Left renal cortex interstitium (tissue), 4 donors: Measurements from ENCODE around the gene CCDC51. TPM values are rescaled to one million over a fixed set of nuclear protein-coding genes. Genes with fewer than 3 reads are reported as not detected.
A peak's percentile ranks its signal among the peaks of the same experiment; 100 is the strongest.
"Not testable (repeated sequence)": the region's sequence is repeated elsewhere in the genome, so short reads cannot be mapped to it uniquely, and the experiment has no call there.

Experiments used
- DNase-seq, 4 donors: peaks; one replicate each; pipeline ENCODE4 v3.0.0-alpha.2; 2013; ENCODE audit warnings: low read depth in 4 of 4, low spot score in 2 of 4, missing footprints in 1 of 4
- polyA plus RNA-seq, 4 donors: library from polyadenylated mRNA; unstranded; fragments of 120-200 nt; gene quantifications; one replicate each; pipeline ENCODE4 v1.2.1, GENCODE V29; 2013; ENCODE audit not compliant: insufficient read length in 4 of 4

The CCDC51 gene
- polyA plus RNA-seq, 4 donors = 23.8 to 30.0 (median 27.2) TPM

- DNase-seq = no peak
Measured at GRCh38 chr3:48409291-48410201, 30.4 kb downstream of the CCDC51 start.

DNA sequence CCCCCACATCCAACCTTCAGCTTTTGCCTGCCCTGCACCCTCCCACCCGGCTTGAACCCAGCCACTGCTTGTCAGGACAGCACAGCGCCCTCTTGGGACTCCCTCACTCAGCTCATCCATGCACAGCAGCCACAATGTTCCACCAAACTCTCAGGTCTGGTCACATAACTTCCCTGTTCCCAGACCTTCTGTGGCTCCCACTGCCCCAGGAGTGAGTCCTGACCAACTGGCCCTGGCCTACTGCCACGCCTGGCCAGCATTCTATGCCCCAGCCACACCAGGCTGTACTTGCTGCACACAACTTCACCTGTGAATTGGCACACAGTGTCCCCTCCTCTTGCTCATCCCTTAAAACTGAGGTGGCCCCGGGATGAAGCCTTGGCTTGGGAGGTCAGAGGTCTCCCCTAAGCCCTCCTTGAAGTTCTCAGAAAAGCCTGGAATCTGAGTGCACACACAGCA lies 31.1 kb downstream of the CCDC51 start:
- DNase-seq = no peak

DNA sequence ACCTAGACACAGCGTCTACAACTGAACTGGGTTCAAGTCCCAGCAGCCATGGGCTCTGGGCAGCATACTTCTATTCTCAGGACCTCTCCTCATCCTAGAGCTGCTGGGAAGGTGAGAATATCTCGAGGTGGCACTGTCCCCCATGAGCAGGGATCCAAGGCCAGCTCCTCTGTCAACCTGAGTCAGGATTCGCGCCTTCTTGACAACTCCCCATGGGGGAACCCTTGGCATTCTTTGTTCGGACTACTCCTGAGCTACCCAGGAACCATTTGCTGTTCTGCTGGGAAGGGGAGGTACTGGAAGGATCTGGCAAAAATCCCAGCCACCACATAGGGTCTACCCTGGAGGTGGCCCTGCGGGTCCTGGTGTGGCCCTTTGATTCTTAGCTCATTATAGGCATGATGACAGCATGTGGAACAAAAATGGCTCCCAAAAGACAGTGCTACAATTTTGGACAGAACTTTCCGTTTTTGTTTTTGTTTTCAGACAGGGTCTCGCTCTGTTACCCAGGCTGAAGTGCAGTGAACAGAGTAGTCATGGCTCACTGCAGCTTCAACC lies 32.3 kb downstream of the CCDC51 start:
- no peak for DNase-seq

GRCh38 chr3:48406443-48407431 lies 33.2 kb downstream of the CCDC51 start:
- DNase-seq = no peak

DNA sequence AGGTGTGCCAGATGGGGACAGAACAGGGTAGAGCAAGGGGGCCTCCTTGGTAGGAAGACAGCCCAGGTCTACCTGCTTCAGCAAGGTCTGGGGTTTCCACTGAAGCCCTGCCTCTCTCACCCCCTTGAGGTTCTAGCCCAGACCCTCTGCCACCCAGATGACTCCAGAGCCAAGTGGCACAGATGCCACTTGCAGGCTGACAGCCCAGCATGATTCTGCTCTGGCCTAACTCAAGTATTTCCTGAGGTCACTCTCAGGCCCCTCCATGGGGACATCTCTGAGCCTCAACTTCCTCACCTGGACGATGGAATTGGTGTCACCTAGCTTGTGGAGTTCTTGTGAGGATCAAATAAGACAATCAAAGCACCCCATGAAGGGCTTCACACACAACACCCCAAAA lies 33.9 kb downstream of the CCDC51 start:
- DNase-seq = no peak

GRCh38 chr3:48405343-48405881 lies 34.5 kb downstream of the CCDC51 start:
- no peak for DNase-seq

DNA sequence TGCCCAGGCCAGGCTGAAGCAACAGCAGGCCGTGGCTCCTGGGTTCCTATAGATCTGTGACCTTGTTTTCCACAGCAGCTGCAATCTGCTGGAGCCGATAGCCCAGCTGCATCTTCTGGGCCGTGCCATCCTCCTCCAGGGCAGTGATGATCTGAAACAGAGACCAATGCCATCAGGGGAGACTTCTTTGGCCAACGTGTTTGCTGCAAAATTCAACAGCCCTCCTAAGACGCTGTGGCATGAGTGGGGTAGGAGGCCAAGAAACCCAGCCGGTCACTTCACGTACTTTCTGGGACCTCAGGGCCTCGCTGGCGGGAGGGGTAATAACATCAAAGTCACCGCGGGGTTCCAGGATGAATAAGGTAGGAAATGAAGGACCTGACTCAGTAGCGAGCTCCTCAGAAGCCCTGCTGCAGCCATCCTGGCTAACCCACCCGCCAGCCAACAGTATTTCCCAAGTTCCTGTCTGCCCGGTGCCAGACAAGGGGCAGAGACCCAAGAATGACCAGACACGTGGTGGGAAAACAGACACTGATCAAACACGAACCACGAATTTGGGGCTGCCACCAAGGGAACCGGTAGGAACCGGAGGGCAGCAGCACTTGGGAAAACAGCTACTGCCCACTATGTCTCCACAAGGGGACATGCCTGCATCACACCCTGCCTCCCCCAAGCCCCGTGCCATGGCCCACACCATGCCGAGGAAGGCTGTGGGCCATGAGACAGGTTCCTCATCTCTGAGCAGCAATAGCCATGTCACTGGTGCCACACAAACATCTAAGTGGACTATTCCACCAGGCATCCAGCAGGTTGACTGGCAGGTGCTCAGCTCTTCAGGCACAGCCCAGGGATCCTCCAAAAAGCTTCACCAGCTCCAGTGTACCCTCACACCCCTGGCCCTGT lies 35.2 kb downstream of the CCDC51 start:
- no peak for DNase-seq

DNA sequence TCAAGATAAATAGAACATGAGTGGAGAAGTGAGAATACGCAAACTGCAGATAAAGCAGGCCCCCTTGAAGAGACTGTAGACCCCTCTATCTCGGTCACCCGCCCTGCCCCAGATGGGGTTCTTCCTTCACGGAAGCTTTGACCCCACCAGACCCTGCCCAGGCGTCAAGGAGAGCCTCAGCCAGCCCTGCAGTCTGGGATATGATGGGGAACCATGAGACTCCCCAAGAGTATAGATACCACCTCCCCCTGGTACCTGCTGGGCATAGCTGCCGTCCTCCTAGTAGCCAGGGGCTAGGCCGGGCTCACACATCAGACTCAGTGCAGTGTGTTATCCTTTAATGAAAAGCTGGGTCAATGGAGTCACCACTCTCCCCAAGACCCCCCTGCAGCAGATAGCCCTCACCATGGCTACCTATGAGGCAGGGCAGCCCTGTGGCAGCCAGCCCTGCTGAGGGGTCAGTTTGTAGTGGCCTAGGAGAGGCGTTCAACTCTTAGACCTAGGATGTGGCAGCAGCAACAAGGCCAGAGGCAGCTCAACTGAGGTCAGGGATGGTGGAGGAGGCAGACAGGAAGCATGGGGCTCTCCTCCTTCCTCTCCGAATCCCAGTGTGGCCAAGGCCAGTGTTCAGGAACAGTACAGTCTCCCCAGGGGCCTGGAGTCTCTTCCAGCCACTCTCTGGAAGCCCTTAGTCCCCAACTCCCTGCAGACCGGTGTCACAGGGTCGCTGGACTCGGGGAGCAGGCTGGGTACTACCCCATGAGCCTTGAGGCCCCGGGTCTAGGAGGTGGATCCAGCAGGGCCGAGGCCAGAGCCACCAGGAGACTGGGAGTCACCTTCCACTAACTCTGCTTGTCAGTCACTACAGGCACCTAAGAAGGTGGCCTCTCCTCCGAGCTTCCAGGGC lies 36.1 kb downstream of the CCDC51 start:
- DNase-seq = no peak

- DNase-seq = no peak
Measured at GRCh38 chr3:48402907-48403306, 37.0 kb downstream of the CCDC51 start.

DNA sequence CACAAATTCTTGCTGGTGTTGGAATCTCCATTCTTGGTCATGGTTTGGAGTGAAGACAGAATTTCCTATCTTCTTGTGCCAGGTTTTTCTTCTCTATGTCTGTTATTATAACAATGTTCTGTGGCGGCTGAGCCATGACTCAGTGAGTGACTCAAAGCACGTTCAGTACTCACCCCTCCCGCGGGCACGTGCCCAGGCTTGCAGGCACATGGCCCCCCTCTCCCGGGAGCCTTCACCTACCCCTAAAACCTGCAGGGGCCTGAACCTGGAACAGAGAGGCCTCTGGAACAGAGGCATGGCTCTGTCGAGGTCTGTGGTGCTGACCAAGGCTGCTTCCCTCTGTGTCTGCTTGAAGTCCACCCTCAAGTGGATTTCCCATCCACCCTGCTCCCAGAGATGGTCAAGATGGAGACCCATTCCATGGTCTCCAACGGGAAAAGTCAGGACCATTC lies 37.6 kb downstream of the CCDC51 start:
- no peak for DNase-seq

GRCh38 chr3:48401434-48401901 lies 38.5 kb downstream of the CCDC51 start:
- not testable (repeated sequence) for DNase-seq

- DNase-seq = peak in 3 of 4 donors; percentile 34 to 58 (median 38)
Measured at GRCh38 chr3:48400824-48401433, 39.0 kb downstream of the CCDC51 start.

- no peak for DNase-seq
Measured at GRCh38 chr3:48399387-48400172, 40.3 kb downstream of the CCDC51 start.

GRCh38 chr3:48398701-48399386 lies 41.1 kb downstream of the CCDC51 start:
- no peak for DNase-seq

- DNase-seq = no peak
Measured at GRCh38 chr3:48397767-48398681, 41.9 kb downstream of the CCDC51 start.
